Activated CD4-positive, CD25-positive, alpha-beta regulatory T cell treated with anti-CD3 and anti-CD28 coated beads, Interleukin-2, amount 50 U/mL, for 16 hours (primary cell): Measurements from ENCODE around the gene DGKI.

Experiments
- DNase-seq: peaks from one replicate; pipeline ENCODE4 v3.0.0-alpha.2; 2020; ENCODE audit warnings: low read depth, low spot score

The DGKI gene

DNA sequence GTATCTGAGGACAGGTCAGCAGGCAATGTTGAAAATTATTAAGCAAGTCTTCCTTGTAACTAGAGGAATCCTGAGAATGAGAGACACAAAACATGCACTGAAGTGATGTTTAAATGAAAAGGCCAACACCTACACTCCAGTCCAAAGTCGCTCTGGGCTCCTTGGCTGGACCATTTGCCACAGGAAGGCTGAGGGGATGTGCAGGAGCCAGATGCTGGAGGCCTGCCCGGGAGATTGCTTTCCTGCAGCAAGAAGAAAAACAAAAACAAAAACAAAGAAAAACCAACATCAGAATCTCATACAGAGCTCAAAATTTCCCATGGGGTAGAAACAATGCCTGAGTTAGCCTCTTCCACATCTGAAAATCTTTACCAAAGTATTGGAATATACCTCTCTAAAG is 157.0 kb downstream of the DGKI start:
- DNase-seq: no peak

DNA sequence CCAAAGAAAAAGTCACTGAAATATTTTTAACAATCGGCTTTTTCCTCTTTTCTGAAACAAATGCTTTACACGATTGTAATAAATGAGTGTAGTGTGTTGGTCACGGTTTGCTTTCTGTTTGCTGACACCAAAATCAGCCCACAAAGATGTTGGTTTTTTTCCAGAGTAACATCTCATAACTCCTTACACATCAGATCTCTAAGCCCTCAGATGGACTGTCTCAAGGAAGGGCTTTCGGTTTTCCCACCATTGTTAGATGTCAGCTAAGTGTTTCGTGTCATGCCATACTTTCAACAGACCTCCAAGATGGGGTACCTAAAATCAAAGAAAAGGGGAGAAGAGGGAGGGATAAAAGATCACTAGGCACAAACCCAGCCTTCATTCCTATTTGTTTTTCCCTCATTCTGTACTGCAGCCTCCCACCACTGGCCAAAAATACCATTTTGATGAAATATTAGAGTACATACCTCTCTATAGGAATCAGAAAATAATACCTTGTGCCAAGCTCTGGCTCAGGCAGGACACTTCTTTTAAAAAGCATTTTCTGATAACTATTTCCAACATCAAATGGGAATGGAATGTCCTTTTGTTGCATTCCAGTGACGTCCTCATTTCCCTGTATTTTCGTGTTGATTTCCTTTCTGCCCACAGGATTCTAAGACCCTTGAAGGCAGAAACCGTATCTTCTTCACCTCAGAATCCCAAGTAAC is 159.1 kb downstream of the DGKI start:
- no peak for DNase-seq

GRCh38 chr7:137685433-137686164 is 161.2 kb downstream of the DGKI start:
- DNase-seq: no peak

GRCh38 chr7:137684776-137685175 is 162.0 kb downstream of the DGKI start:
- DNase-seq: no peak

GRCh38 chr7:137684316-137684715 is 162.5 kb downstream of the DGKI start:
- DNase-seq: no peak

DNA sequence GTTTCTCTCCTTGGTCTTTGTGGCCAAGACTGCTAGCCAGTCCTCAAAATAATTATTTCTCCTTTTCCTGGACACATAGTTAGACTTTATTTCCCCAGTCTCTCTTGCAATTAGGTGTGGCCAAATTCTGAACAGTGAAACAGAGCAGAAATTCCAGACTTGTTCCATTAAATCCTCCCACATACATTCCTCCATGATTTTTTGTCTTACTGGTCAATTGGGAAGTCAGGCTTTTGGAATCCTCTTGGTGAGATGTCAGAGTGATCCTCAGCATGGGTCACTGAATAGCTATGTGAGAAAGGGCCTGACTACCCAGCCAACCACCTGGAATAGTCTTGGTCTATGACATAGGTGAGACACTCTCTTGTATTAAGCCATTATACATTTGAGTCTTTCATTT is 164.2 kb downstream of the DGKI start:
- no peak for DNase-seq

- DNase-seq: no peak
These were observed 164.9 kb downstream of the DGKI start for GRCh38 chr7:137681657-137682562.

DNA sequence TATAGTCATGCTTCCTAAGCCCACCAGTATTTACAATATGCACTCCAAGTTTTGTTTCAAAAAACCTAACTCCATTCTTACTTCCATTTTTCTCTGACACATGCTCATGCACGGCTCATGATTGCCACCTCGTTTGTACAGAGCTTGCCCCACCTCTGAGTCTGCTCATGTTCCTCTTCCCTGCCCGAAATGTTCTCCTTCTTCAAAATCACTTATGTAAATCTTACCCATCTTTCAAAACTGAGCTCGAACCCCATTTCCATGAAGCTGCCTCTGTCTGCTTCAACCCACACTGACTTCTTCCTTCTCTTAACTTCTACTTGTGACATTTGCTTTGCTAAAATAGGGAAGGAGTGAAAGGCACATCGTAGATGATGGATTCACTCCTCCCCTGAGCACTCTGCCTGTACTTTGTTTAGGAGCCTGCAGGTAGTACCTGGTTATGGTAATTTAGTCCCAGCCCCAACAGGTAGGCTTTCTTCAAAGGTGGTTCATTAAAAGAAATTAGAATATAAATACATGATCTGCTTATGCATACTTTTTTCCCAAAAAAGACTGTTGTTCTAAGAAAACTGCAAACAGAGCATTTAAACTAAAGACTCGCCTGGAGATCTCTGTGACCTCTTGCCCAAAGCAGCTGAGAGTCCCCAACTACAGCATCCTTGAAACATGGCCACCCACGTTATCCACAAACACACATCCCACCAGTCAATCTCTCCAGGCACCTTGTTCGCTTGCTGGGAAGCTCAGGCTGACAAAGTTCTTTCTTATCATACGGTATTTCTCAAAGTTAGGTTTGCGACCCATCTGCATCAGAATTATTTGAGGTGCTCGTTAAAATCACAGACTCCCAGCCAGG is 172.0 kb downstream of the DGKI start:
- no peak for DNase-seq

DNA sequence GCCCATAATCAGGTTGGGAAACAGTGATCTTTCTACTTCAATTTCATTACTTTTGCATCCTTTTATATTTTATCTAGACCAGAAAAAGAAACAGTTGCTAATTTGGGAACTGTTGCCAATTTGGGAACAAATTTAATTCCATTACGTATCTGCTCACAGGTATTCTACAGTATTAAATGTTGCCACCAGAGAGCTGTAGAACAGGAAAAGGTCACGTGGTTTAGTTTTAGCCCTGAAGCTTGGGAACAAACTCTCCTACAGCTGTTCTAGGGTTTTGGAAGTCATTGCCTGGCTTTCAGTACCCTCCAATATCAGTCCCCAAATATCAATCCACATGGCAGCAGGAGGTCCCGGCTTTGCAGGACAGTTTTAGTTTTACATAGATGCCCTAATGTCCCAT is 172.7 kb downstream of the DGKI start:
- DNase-seq: no peak

DNA sequence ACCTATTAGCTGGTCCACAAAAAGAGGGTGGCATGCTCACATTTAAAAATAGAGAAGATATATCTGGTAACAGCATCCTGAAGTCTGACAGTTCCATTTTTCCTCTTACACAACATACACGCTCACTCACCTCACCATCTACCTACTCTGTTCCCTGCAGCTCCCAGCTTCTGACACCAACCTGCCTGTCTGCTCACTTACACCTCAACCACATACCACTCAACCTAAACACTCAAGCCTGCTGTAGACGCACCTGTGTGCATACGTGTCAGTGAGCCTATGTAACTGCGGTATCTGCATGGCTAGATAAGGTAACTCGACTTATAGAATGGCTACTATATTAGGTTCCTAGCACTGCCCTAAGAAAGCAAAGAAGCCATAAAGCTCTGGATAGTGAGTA is 174.9 kb downstream of the DGKI start:
- DNase-seq: no peak

GRCh38 chr7:137670222-137671064 is 176.3 kb downstream of the DGKI start:
- no peak for DNase-seq

DNA sequence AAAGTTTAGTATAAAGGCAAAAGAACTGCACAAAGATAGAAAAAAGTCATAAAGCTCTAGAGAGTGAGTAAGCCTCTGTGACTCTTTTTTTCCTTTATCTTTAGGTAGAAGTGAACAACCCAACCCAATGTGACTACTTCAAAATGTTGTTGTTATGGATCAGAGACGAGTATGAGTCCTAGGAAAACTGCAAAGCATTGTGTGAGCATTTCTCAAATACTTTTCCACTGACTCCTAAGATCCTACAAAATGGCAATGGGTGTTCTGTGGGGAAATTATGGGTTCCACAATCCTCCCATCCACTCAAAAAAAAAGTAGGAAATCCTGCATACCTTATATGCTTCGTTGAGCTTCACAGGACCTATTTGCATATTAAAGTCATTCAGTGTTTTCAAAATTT is 177.1 kb downstream of the DGKI start:
- DNase-seq: no peak

DNA sequence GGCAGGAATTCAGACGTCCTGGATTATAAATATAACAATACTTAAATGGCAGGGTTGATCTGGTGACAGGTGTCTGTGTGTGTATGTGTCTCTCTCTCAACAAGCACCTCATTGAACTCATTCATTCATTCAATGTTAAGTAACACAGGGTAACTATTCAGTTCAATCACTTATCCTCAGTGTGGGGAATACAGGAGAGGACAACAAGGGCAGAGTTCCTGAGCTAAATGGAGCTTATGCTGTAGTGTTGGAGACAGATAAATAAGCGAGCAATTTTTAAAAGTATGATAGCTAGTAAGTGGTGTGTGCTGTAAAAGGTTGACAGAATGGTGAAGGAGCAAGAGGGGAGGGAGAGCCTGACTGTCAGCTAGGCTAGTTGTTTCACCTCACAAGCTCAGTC is 178.4 kb downstream of the DGKI start:
- DNase-seq: no peak

DNA sequence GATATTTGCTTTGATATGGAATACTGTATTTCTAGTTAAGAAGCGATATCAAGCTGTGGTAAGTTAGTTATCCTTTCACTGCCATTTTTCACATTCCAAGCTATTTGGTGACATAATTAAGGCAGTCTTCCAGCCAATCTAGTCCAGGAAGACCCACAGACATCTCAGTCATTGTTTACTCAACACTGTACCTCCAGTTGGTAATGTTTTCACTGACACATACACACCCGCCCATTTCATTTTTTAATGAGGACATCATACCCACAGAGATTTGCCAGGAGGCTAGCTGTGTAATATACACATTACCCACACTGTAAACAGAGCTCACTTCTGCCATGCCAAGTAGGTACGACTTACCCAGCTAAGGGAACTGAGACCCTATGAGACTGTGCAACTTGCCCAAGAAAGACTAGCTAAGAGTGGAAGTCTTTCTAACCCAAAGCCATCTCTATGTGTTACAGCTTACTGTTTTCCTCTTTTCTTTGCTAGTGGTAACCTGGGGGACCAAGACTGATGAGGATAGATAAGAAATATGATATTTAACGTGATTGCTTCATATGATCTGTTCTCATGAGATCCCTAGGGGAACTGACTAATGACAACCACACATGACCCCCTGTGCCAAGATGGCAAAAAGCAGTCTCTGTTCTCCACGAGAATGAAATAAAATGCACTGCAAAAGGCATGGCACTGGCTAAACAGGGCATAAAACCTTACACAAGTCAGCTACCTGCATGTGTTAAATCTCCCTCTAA is 179.0 kb downstream of the DGKI start:
- DNase-seq: no peak

- DNase-seq: no peak
These were observed 181.9 kb downstream of the DGKI start for GRCh38 chr7:137664846-137665245.

GRCh38 chr7:137661634-137662033 is 185.1 kb downstream of the DGKI start:
- no peak for DNase-seq

- no peak for DNase-seq
These were observed 188.4 kb downstream of the DGKI start for GRCh38 chr7:137658190-137658900.

- DNase-seq: no peak
These were observed 189.1 kb downstream of the DGKI start for GRCh38 chr7:137657476-137658189.
